Bronchial epithelial cell (primary cell): ENCODE measurements around the gene DNAJB6. TPM values are rescaled to one million over a fixed set of nuclear protein-coding genes. Genes with fewer than 3 reads are reported as not detected.

Source experiments
- DNase-seq: peaks from one replicate; pipeline ENCODE4 v3.0.0-alpha.2; 2010; ENCODE audit warnings: low read depth
- FAIRE-seq: peaks from 2 replicates; lab custom pipeline; 2011; peaks lifted over from hg19 to GRCh38; lab: Jason Lieb, UNC
- H3K27me3 ChIP-seq: 2 replicates; pipeline ENCODE4 v1.5.1; 2011; ENCODE audit warnings: low read length; ENCODE audit not compliant: control insufficient read depth, insufficient read depth
- H3K36me3 ChIP-seq: 2 replicates; pipeline ENCODE4 v1.5.1; 2011; ENCODE audit warnings: low read length; ENCODE audit not compliant: control insufficient read depth, insufficient read depth
- H3K4me3 ChIP-seq: 2 replicates; pipeline ENCODE4 v1.5.1; 2011; ENCODE audit warnings: mild to moderate bottlenecking, low read depth, low read length, control low read depth
- CTCF ChIP-seq: IDR thresholded peaks from 2 replicates; pipeline ENCODE4 v1.5.1; 2011; ENCODE audit warnings: mild to moderate bottlenecking, moderate library complexity, low read length, control low read depth, inconsistent platforms; ENCODE audit not compliant: insufficient read depth, severe bottlenecking
- total RNA-seq: library from RNA; depleted of rRNA; stranded (reverse); fragments of >200 nt; gene quantifications from 2 replicates; pipeline ENCODE4 v1.2.1, GENCODE V29; 2014

DNAJB6 gene
- total RNA-seq, 1 donor from 2014 or later, result 87.9 TPM

- FAIRE-seq (no peak), DNase-seq (no peak)
- H3K27me3 ChIP-seq, result no peaks in the 10 kb centered on the region
- no peak overlapping the region for H3K4me3 ChIP-seq
- no peaks in the 10 kb centered on the region for H3K36me3 ChIP-seq
- no peak for TF ChIP-seq CTCF
These were observed 97.4 kb downstream of the DNAJB6 start for GRCh38 chr7:157434231-157434630.

GRCh38 chr7:157434701-157435100 is 97.9 kb downstream of the DNAJB6 start:
- TF ChIP-seq CTCF, result no peak
- Histone ChIP-seq H3K4me3 (no peak overlapping the region), H3K27me3 (no peaks in the 10 kb centered on the region), H3K36me3 (no peaks in the 10 kb centered on the region)
- DNase-seq (no peak), FAIRE-seq (no peak)

- no peak for DNase-seq
- FAIRE-seq, result no peak
- Histone ChIP-seq H3K36me3 (no peaks in the 10 kb centered on the region), H3K27me3 (no peaks in the 10 kb centered on the region), H3K4me3 (no peak overlapping the region)
- TF ChIP-seq CTCF, result no peak
These were observed 99.3 kb downstream of the DNAJB6 start for GRCh38 chr7:157436076-157436475.

- DNase-seq (no peak), FAIRE-seq (no peak)
- Histone ChIP-seq H3K27me3 (no peaks in the 10 kb centered on the region), H3K4me3 (no peak overlapping the region), H3K36me3 (no peaks in the 10 kb centered on the region)
- TF ChIP-seq CTCF, result no peak
These were observed 100.1 kb downstream of the DNAJB6 start for GRCh38 chr7:157436763-157437480.

- no peaks in the 10 kb centered on the region for H3K27me3 ChIP-seq
- no peaks in the 10 kb centered on the region for H3K36me3 ChIP-seq
- no peak for DNase-seq
- no peak overlapping the region for H3K4me3 ChIP-seq
- peak; percentile 47 for FAIRE-seq
- no peak for TF ChIP-seq CTCF
These were observed 100.8 kb downstream of the DNAJB6 start for GRCh38 chr7:157437519-157438061.
